ENCODE measurements around the gene ACTC1. TPM values are rescaled to one million over a fixed set of nuclear protein-coding genes. Genes with fewer than 3 reads are reported as not detected.

The ACTC1 gene
- total RNA-seq, 1 experiment from 2014 or later, result not detected

DNA sequence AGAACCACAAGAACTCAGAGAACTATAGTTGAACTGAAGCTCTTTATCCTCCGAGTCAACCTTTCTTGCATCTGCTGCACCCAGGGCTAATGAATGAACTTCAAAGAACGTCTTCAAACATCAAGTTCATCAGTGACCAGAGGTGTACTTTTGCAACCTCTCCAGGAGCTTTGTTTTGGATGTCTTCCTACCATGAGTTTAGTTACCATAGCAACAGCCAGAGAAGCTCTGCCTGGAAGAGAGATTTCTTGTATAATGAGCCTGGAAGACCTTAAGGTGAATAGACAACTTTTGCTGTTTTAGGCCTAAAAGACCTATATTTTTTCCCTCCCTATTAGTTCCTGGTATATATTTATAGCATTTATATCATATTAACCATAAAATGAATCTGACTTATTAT lies 9.1 kb downstream of the ACTC1 start:
- Histone ChIP-seq H3K9me3 (ENCODE audit: low read depth, low read length, poor library complexity, severe bottlenecking) (no peaks in the 10 kb centered on the region), H3K27ac (ENCODE audit: low read depth, low read length, poor library complexity, severe bottlenecking) (no peak overlapping the region), H3K36me3 (ENCODE audit: insufficient read depth, low read length, poor library complexity, severe bottlenecking) (no peaks in the 10 kb centered on the region), H3K4me1 (ENCODE audit: insufficient read depth, low read length, poor library complexity, severe bottlenecking) (no peaks in the 10 kb centered on the region), H3K27me3 (replicated peaks; ENCODE audit: insufficient read depth, low read depth, low read length, poor library complexity) (peaks cover 63% of the 10 kb centered on the region), H3K4me3 (ENCODE audit: low read depth, low read length, poor library complexity, severe bottlenecking) (no peak overlapping the region)
- no TSS peak for BruUV-seq (replicated peaks)
- intact Hi-C loops (cut with micrococcal nuclease; ENCODE audit: unreplicated experiment), result no loop called here
- no peak for DNase-seq (ENCODE audit: low spot score)
- ChIA-PET CTCF (no interaction called here), POLR2A (ENCODE audit: low non-redundant PET) (no interaction called here)
- TF ChIP-seq, protein P1, sequence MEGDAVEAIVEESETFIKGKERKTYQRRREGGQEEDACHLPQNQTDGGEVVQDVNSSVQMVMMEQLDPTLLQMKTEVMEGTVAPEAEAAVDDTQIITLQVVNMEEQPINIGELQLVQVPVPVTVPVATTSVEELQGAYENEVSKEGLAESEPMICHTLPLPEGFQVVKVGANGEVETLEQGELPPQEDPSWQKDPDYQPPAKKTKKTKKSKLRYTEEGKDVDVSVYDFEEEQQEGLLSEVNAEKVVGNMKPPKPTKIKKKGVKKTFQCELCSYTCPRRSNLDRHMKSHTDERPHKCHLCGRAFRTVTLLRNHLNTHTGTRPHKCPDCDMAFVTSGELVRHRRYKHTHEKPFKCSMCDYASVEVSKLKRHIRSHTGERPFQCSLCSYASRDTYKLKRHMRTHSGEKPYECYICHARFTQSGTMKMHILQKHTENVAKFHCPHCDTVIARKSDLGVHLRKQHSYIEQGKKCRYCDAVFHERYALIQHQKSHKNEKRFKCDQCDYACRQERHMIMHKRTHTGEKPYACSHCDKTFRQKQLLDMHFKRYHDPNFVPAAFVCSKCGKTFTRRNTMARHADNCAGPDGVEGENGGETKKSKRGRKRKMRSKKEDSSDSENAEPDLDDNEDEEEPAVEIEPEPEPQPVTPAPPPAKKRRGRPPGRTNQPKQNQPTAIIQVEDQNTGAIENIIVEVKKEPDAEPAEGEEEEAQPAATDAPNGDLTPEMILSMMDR (conservative IDR thresholded peaks at IDR 0.05; ENCODE audit: low read depth, low read length), result no peak
- TF ChIP-seq EZH2 (IDR thresholded peaks at IDR 0.05; ENCODE audit: borderline replicate concordance, low read depth, low read length, poor library complexity, severe bottlenecking), result no peak

DNA sequence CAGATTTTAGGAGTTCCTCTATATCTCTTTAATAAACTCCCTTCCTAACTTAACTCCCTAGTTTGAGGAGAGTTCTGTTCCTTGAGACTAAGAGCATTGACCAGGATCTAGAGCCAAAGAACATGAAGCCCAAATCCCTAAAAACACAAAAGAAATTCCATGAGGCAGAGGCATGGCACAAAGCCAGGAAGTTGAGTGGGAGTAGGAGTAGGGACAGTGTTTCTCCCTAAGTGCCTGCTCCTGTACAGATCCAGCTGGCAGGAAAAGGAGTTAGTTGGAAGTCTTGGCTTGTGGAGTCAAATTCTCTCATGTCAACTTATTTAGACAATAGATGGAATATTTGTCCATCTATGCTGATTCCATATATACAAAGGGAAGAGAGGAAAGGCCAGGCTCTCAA lies 11.4 kb downstream of the ACTC1 start:
- no peaks in the 10 kb centered on the region for H3K4me1 ChIP-seq (ENCODE audit: insufficient read depth, low read length, poor library complexity, severe bottlenecking)
- no peaks in the 10 kb centered on the region for H3K36me3 ChIP-seq (ENCODE audit: insufficient read depth, low read length, poor library complexity, severe bottlenecking)
- POLR2A ChIA-PET (ENCODE audit: low non-redundant PET), result no interaction called here
- no peaks in the 10 kb centered on the region for H3K9me3 ChIP-seq (ENCODE audit: low read depth, low read length, poor library complexity, severe bottlenecking)
- BruUV-seq (replicated peaks), result no TSS peak
- no peak for DNase-seq (ENCODE audit: low spot score)
- CTCF ChIA-PET, result no interaction called here
- H3K4me3 ChIP-seq (ENCODE audit: low read depth, low read length, poor library complexity, severe bottlenecking), result no peak overlapping the region
- intact Hi-C loops (cut with micrococcal nuclease; ENCODE audit: unreplicated experiment), result loop anchor here (2.0 kb wide), 1 partner anchor 15 kb away; no protein-coding TSS in a partner anchor
- TF ChIP-seq EZH2 (IDR thresholded peaks at IDR 0.05; ENCODE audit: borderline replicate concordance, low read depth, low read length, poor library complexity, severe bottlenecking), result no peak
- TF ChIP-seq, protein P1 (conservative IDR thresholded peaks at IDR 0.05; ENCODE audit: low read depth, low read length), result no peak
- H3K27ac ChIP-seq (ENCODE audit: low read depth, low read length, poor library complexity, severe bottlenecking), result no peak overlapping the region
- H3K27me3 ChIP-seq (replicated peaks; ENCODE audit: insufficient read depth, low read depth, low read length, poor library complexity), result peaks cover 45% of the 10 kb centered on the region

DNA sequence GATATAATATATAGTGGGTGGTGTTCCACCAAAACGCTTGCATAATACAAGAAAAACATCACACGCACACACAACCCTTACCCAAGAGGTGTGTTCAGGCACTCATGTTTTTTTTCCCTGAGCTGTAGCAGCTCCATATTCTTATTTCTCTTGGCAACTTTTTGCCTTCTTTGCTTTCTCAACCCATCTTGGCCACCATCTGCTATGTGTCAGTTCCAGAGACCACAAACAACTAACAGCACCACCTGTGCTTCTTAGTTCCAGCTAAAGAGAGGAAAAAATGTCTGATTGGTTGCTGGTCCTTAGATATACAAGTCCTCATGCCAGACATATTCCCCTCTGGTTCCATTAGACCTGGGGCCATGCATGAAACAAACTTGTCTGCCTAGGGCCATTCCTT lies 11.9 kb downstream of the ACTC1 start:
- DNase-seq (ENCODE audit: low spot score), result no peak
- POLR2A ChIA-PET (ENCODE audit: low non-redundant PET), result no interaction called here
- no TSS peak for BruUV-seq (replicated peaks)
- Histone ChIP-seq H3K36me3 (ENCODE audit: insufficient read depth, low read length, poor library complexity, severe bottlenecking) (no peaks in the 10 kb centered on the region), H3K27ac (ENCODE audit: low read depth, low read length, poor library complexity, severe bottlenecking) (no peak overlapping the region), H3K27me3 (replicated peaks; ENCODE audit: insufficient read depth, low read depth, low read length, poor library complexity) (peaks cover 42% of the 10 kb centered on the region), H3K4me3 (ENCODE audit: low read depth, low read length, poor library complexity, severe bottlenecking) (no peak overlapping the region), H3K4me1 (ENCODE audit: insufficient read depth, low read length, poor library complexity, severe bottlenecking) (no peaks in the 10 kb centered on the region), H3K9me3 (ENCODE audit: low read depth, low read length, poor library complexity, severe bottlenecking) (no peaks in the 10 kb centered on the region)
- CTCF ChIA-PET, result no interaction called here
- intact Hi-C loops (cut with micrococcal nuclease; ENCODE audit: unreplicated experiment), result loop anchor here (2.0 kb wide), 1 partner anchor 15 kb away; no protein-coding TSS in a partner anchor
- TF ChIP-seq, protein P1 (conservative IDR thresholded peaks at IDR 0.05; ENCODE audit: low read depth, low read length), result no peak
- no peak for TF ChIP-seq EZH2 (IDR thresholded peaks at IDR 0.05; ENCODE audit: borderline replicate concordance, low read depth, low read length, poor library complexity, severe bottlenecking)

Data from A673 (cell line).